Measurements from ENCODE around the gene KCNQ1.

Gene KCNQ1

DNA sequence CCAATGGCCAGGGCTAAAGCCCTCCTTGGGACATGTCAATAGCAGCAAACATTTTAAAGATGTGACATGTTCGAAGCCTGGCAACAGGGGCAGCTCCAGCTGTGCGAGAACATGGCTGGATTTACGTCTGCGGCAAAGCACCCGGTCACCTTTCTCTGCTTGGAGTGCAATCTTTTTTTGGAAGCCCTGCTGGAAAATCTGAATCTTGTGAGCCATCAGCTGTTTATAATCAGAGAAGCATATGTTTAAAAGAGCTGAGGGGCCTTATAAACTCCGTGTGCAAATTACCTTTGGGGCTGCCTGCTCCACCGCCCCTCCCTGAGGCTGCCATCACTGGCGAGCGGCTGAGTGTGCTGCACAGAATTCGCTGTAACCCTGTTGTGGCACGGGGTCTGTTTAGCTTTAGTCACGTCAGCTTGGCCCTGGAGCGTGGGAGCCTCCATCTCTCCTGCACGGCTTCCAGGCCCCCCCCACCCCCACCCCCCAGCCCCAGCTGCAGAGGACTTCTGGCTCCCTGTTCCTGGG is 264.0 kb downstream of the KCNQ1 start:
- no peak for FAIRE-seq

- FAIRE-seq, result no peak
Observed at GRCh38 chr11:2709429-2709828, 264.6 kb downstream of the KCNQ1 start.

- FAIRE-seq, result no peak
Observed at GRCh38 chr11:2711161-2711560, 266.4 kb downstream of the KCNQ1 start.

- FAIRE-seq, result no peak
Observed at GRCh38 chr11:2713094-2713493, 268.3 kb downstream of the KCNQ1 start.

- no peak for FAIRE-seq
Observed at GRCh38 chr11:2713661-2714462, 269.1 kb downstream of the KCNQ1 start.

DNA sequence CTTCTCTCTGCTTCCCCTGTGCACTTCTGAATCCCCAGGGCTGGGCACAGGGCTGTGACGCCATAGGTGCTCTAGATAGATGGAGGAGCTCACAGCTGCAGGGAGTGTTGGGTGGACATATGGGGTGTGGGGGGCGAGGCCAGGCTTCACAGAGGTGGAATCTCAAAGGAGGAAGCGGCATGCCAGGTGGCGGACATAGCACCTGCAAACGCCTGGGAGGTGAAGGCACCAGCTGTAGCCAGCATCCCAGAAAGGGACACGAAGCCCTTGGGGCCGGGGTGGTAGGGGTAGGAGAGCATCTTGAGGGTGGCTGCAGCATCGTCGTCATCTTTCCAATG is 269.6 kb downstream of the KCNQ1 start:
- no peak for FAIRE-seq

DNA sequence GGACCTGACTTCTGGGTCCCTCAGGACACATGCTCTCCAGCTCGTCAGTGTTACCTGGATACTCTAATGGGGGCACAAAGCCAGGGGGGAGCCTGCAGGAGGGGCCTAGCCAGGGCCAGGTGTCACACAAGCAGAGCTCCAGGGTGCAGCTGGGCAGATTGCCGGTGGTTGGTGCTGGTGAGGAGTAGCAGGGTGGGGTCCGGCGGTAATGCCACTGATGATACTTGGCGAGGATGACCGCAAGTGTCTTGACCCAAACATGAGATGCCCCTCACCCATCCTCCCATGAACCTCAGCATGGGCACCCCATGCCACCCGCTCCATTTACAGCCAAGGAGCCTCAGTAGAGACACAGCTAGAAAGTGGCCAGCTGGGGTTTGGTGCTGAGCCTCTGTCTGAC is 270.1 kb downstream of the KCNQ1 start:
- no peak for FAIRE-seq

GRCh38 chr11:2715716-2716350 is 271.0 kb downstream of the KCNQ1 start:
- no peak for FAIRE-seq

- FAIRE-seq, result no peak
Observed at GRCh38 chr11:2716376-2717095, 271.7 kb downstream of the KCNQ1 start.

DNA sequence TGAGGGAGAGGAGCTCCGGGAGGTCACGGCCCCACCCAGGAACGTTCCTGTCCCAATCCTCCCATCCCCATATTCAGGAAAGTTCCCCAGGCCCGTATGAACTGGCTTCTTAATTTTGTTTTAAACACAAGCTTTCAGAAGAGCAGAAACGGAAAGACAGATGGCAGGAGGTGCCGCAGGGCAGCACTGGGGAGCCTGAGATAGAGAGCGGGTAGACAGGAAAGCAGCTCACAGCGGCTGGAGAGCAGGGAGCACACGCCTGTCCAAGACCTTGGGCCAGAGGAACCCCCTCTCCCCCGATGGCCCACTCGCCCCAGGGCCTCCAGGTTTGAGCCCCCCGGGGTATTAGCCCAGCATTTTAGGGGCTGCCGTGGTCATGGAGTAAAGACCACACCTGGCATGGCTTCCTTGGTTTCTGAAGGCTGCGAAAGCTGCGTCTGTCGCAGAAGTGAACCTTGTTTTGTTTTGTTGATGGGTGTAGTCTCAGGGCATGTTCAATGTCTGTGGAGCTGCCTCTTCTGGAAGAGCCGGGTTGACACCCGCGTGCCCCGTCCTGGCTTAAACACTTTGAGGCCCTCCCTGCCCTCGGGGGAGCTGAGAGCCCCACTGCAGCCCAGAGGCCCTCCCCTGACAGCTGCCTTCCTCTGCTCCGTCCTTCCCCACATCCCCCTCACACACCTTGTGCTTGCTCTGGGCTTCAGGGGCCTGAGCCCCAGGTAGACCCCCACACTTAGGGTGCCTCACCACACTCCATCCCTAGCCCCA is 272.9 kb downstream of the KCNQ1 start:
- FAIRE-seq, result no peak

GRCh38 chr11:2718817-2719438 is 274.1 kb downstream of the KCNQ1 start:
- FAIRE-seq, result no peak

DNA sequence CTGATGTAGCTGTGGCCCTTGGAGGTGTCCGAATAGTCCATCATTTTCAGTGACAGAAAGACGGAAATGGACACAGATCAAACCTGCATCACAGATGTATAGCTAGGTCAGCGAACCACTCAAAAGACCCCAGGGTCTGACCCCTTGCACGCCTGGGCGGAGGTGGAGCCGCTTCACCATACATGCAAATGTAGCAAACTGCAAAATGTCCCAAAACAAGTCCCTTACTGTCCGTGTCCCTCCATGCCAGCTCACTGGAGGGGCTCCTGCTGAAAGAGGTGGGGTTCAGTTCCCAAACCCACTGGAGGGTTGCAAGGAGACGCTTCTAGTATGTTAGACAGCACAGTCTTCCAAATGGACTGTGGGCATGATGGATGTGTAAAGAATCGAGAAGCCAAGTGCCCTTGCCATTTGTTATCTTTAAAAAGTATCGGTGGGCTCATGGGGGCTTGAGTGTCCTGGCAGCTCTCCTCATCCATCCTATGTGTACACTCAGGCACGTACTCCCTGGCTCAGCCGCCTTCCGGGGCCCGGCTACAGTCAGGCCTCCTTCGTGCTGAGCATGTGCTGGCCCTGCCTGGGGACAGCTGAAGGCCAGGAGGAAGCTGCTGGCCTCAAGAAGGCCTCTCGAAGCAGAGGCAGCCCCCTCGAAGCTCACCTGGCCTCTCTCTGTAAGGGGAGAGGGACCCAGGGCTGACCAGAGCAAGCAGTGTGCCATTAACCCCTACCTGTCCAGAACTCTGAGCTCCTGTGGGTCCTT is 275.2 kb downstream of the KCNQ1 start:
- FAIRE-seq, result no peak

DNA sequence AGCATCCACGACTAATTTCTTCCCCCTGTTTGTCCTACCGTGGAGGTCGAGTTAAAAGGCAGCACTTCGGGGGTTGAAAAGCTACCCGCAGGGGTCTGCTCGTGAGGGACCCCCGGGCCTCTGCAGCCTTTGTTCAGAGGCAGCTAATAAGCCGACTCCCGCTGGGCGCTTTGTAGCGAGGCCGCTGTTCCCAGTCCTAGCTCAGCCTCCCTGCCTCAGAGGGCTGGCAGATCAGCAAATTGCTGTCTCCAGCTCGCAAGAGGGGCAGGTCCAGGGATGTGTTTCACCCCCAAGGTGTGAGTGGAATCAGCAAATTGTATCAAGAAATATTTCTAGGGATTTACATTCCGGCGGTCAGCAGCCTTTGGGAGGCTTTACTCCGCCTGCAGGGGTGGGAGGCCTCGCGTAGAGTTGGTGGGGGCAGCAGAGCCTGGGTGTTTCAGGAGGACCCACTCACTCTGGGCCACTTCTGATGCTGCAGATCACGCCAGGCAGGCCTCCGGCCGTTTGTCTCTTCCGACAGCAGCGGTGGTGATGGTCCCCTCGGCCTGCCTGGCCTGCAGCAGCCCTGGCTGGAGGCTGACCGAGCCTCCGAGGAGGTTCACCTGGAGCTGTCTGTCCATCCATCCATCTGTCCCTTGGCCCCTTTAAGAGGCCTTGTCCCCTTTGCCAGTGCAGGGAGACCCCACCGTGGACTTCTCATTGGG is 276.6 kb downstream of the KCNQ1 start:
- no peak for FAIRE-seq

- FAIRE-seq, result no peak
Observed at GRCh38 chr11:2722955-2723354, 278.1 kb downstream of the KCNQ1 start.

DNA sequence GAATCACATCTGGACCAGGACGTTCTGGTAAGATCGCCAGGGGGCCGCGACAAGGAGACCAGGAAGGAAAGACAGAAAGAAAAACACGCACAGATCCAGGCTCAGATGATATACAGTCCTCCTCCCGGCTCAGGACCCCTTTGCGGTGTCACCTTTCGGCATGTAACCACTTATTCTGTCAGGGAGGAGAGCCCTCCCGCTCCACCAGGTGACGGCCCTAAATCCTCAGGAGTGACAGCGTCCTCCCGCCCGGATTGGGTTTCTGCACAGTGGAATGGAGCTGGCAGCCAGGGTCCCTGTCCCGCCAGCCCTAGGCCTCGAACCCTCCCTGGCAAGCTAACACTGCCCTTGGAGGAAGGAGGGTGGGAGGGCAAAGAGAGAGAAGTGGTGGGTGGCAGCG is 279.3 kb downstream of the KCNQ1 start:
- FAIRE-seq, result no peak

- no peak for FAIRE-seq
Observed at GRCh38 chr11:2724653-2725367, 280.0 kb downstream of the KCNQ1 start.

DNA sequence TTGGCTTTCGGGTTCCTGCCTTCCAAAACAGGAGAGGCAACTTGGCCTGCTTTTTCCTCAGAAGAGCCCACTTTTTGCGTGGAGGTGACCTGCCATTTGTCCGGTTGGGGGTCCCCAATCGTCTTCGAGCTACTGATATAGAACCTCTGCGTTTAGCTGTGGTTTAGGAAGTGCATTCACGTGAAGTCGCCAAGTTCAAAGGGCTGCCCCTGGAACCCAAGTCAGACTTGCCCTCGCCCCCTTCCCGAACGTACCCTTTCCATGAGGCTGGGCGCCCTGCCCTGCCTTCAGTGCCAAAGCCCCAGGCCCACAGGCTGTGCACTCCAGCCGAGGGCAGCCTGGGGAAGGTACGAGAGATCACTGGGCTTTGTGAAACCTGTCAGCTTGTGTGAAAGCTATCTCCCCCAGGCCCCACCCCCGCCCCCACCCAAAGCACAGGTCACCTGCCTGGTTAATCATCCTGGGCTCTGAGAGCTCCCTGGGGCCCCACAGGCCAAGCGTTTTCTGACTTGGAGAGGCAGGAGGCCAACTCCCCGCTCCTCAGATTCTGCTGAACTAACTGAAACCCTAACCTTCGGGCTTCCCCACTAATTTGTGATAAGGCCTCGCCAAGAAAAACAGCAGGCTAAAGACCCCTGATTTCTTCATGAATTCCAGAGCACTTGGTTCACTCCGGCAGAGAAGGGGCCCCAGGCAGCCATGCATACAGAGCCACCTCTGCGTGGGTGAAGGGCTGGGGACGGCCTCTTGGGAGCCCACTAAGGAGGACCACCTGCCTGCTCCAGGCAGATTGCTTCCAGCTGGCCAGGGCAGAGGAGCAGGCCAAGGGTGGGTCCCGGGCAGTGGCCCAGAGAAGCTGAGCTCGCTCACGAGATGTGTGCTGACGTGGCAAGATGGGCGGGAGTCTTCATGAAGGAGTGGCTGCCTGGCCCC is 280.8 kb downstream of the KCNQ1 start:
- FAIRE-seq, result no peak

GRCh38 chr11:2726964-2727363 is 282.2 kb downstream of the KCNQ1 start:
- FAIRE-seq, result no peak

GRCh38 chr11:2728128-2728662 is 283.4 kb downstream of the KCNQ1 start:
- FAIRE-seq, result no peak
